ENCODE results near the gene TSHR.

DNA sequence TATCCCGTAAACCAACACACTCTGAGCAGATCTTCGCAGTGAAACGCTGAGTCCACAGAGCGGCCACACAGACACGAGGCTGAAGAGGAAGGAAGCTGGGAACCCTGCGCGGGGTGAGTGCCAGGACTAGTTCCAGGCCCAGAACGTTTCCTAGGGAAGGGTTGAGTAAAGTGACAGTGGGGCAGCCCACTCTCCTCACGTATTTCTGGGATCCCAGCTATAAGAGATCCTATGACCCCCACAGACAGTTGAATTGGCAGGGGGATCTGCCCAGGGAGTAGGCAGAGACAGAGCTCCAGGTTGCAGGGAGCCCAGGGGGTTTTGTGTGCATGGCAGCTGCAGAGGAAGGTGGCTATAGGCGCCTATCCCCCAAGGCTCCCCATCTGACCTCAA is 214.3 kb downstream of the TSHR start:
- TF ChIP-seq TAF1 (IDR thresholded peaks at IDR 0.05; ENCODE audit: borderline replicate concordance, low read depth, low read length) (no peak), POLR2A (IDR thresholded peaks at IDR 0.05; ENCODE audit: low read depth, low read length) (no peak)
